GM08714 (cell line): ENCODE data around the gene DPH1.
A peak's percentile ranks its signal among the peaks of the same experiment; 100 is the strongest.

Source experiments
- H3K4me3 ChIP-seq: fragments of 200-500 bp; sonication (Bioruptor generic); 2 replicates; pipeline ENCODE4 v1.5.1; 2014; ENCODE audit warnings: mild to moderate bottlenecking, low read length, inconsistent platforms
- ZNF274 ChIP-seq: IDR thresholded peaks from 2 replicates; pipeline ENCODE4 v1.6.1; 2012; ENCODE audit warnings: mild to moderate bottlenecking, low read depth, low read length

The DPH1 gene

DNA sequence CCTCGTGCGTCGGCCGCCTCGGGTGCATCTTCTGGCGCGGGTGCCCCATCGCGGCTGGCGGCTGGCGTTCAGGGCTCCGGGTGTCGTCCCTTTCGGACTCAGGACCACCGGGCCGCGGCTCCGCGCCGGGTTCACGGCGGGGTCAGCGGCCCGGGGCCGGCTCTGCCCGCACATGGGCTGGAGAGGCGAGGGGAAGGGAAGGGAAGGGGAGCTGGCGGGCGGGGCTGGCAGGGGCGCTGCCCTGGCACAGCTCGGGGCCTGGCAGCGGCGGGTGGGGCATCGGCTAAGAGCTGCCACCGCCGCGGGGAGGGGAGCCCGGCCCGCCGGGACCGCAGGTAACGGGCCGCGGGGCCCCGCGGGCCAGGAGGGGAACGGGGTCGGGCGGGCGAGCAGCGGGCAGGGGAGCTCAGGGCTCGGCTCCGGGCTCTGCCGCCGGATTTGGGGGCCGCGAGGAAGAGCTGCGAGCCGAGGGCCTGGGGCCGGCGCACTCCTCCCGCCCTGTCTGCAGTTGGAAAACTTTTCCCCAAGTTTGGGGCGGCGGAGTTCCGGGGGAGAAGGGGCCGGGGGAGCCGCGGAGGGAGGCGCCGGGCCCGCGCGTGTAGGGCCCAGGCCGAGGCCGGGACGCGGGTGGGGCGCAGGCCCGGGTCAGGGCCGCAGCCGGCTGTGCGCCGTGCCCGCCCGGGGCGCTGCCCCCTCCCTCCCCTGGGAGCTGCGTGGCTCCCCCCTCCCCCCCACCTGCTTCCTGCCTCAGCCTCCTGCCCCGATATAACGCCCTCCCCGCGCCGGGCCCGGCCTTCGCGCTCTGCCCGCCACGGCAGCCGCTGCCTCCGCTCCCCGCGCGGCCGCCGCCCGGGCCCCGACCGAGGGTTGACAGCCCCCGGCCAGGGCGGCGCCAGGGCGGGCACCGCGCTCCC is 25.6 kb downstream of the DPH1 start:
- peak overlapping the region; percentile 81 for H3K4me3 ChIP-seq
- TF ChIP-seq ZNF274 = no peak

DNA sequence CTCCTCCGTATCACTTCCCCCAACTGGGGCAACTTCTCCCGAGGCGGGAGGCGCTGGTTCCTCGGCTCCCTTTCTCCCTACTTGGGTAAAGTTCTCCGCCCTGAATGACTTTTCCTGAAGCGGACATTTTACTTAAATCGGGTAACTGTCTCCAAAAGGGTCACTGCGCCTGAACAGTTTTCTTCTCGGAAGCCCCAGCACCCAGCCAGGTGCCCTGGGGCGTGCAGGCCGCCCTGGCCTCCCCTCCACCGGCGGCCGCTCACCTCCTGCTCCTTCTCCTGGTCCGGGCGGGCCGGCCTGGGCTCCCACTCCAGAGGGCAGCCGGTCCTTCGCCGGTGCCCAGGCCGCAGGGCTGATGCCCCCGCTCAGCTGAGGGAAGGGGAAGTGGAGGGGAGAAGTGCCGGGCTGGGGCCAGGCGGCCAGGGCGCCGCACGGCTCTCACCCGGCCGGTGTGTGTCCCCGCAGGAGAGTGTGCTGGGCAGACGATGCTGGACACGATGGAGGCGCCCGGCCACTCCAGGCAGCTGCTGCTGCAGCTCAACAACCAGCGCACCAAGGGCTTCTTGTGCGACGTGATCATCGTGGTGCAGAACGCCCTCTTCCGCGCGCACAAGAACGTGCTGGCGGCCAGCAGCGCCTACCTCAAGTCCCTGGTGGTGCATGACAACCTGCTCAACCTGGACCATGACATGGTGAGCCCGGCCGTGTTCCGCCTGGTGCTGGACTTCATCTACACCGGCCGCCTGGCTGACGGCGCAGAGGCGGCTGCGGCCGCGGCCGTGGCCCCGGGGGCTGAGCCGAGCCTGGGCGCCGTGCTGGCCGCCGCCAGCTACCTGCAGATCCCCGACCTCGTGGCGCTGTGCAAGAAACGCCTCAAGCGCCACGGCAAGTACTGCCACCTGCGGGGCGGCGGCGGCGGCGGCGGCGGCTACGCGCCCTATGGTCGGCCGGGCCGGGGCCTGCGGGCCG is 26.5 kb downstream of the DPH1 start:
- H3K4me3 ChIP-seq = peak overlapping the region; percentile 80
- TF ChIP-seq ZNF274 = no peak

DNA sequence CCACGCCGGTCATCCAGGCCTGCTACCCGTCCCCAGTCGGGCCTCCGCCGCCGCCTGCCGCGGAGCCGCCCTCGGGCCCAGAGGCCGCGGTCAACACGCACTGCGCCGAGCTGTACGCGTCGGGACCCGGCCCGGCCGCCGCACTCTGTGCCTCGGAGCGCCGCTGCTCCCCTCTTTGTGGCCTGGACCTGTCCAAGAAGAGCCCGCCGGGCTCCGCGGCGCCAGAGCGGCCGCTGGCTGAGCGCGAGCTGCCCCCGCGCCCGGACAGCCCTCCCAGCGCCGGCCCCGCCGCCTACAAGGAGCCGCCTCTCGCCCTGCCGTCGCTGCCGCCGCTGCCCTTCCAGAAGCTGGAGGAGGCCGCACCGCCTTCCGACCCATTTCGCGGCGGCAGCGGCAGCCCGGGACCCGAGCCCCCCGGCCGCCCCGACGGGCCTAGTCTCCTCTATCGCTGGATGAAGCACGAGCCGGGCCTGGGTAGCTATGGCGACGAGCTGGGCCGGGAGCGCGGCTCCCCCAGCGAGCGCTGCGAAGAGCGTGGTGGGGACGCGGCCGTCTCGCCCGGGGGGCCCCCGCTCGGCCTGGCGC is 27.3 kb downstream of the DPH1 start:
- no peak for TF ChIP-seq ZNF274
- peak overlapping the region; percentile 80; the same call in 1 of the 2 replicates for H3K4me3 ChIP-seq

DNA sequence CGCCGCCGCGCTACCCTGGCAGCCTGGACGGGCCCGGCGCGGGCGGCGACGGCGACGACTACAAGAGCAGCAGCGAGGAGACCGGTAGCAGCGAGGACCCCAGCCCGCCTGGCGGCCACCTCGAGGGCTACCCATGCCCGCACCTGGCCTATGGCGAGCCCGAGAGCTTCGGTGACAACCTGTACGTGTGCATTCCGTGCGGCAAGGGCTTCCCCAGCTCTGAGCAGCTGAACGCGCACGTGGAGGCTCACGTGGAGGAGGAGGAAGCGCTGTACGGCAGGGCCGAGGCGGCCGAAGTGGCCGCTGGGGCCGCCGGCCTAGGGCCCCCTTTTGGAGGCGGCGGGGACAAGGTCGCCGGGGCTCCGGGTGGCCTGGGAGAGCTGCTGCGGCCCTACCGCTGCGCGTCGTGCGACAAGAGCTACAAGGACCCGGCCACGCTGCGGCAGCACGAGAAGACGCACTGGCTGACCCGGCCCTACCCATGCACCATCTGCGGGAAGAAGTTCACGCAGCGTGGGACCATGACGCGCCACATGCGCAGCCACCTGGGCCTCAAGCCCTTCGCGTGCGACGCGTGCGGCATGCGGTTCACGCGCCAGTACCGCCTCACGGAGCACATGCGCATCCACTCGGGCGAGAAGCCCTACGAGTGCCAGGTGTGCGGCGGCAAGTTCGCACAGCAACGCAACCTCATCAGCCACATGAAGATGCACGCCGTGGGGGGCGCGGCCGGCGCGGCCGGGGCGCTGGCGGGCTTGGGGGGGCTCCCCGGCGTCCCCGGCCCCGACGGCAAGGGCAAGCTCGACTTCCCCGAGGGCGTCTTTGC is 28.0 kb downstream of the DPH1 start:
- TF ChIP-seq ZNF274 = no peak
- peak overlapping the region; percentile 80; the same call in 1 of the 2 replicates for H3K4me3 ChIP-seq

DNA sequence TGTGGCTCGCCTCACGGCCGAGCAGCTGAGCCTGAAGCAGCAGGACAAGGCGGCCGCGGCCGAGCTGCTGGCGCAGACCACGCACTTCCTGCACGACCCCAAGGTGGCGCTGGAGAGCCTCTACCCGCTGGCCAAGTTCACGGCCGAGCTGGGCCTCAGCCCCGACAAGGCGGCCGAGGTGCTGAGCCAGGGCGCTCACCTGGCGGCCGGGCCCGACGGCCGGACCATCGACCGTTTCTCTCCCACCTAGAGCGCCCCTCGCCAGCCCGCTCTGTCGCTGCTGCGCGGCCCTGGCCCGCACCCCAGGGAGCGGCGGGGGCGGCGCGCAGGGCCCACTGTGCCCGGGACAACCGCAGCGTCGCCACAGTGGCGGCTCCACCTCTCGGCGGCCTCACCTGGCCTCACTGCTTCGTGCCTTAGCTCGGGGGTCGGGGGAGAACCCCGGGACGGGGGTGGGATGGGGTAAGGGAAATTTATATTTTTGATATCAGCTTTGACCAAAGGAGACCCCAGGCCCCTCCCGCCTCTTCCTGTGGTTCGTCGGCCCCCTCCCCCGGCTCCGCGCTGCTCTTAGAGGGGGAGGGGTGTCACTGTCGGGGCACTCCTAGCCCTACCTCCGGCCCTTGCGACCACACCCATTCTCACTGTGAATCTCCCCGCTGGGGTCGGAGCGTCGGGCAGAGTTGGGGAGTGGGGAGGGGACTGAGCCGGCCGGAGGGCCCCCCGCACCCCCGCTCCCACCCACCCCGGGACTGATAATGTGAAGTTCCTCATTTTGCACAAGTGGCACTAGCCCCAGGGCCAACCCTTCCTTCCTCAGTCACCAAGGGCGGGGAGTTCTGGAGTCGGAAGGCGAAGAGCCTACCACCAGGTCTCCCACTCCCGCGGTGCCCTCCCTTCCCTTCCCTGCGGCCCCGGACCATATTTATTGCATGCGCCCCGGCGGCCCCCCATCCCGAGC is 28.9 kb downstream of the DPH1 start:
- H3K4me3 ChIP-seq = peak overlapping the region; percentile 20; the same call in 1 of the 2 replicates
- TF ChIP-seq ZNF274 = no peak

DNA sequence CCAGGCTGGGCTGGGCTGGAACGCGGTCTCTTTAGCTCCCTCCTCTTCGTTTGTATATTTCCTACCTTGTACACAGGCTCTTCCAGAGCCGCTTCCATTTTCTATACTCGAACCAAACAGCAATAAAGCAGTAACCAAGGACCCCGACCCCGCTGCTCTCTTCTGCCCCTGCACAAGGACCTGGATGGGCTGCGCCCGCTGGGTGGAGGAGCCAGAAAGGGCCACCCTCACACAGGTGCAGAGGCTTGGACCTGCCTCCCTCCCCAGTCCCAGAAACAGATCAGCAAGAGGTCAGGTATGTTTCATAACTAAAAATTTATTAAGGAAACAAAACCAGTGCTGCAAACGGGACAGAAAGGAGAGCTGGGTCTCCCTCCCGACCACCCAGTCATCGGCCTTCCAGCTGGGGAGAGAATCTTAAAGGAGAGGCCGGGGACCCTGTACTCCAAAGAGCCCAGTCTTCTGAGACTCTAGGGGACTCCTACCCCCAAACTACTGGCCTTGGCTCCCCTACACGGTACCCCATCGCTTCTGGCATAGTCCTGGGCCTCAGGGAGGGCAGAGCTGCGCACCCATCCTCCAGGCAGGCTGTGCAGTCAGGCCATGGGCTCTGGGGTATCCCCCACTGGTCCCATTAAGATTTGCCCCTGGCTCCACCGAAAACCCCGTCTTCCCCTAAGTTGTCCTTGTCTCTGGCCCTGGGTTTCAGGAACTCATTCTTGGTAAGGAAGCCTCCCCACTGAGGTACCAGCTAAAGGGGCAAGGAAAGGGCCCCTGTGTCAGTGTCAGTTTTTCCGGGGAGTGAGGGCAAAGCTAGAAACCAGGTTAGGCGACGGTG is 29.8 kb downstream of the DPH1 start:
- TF ChIP-seq ZNF274 = no peak
- H3K4me3 ChIP-seq = peak overlapping the region; percentile 7; the same call in 1 of the 2 replicates

DNA sequence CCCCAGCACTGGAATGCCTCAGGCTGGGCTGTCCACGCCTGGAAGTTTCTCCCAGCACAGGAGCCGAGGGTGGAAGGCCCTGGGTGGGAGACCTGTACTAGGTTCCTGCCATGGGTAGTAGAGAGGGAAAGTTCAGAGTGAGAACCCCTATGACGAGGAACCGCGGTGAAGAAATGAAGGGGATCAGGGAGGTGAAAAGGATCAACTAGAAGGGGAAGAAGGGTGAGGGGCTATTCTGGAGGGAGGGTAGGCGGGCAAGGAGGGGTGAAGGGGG is 30.4 kb downstream of the DPH1 start:
- no peak for TF ChIP-seq ZNF274
- no peak overlapping the region for H3K4me3 ChIP-seq

DNA sequence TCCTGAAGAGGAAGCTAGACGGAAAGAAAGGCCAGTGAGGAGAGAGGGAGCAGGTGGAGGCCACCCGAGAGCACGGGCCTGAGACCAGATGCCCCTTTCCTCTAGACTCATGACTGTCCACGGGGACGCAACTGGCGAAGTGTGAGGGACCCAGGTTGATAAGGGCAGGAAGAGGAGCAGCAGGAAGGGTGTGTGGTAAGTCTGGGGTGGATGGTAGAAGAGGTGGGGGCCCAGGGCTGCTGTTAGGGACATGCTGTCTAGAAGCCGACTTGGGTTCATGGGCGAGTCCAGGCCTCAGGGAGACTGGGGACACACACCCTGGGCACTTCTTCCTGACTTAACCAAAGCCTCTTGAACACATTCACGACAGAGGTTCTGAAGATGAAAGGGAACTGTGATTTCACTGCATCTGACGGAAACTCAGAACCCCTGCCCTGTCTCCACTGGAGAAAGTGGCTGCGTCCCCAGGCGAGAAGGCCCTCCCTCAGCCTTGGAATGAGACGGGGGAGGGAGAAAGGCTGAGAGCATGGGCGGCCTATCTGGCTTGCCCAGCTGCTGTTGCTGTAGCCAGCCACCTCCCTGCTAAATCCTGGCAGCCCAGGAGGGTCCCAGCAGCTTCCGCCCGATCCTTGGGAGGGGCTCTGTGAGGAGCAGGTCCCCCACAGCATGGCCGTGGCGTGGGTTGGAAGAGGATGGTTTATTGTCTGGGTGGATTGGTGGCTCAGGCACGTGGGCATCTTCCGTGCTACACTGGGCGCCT is 30.9 kb downstream of the DPH1 start:
- no peak for TF ChIP-seq ZNF274
- no peak overlapping the region for H3K4me3 ChIP-seq

DNA sequence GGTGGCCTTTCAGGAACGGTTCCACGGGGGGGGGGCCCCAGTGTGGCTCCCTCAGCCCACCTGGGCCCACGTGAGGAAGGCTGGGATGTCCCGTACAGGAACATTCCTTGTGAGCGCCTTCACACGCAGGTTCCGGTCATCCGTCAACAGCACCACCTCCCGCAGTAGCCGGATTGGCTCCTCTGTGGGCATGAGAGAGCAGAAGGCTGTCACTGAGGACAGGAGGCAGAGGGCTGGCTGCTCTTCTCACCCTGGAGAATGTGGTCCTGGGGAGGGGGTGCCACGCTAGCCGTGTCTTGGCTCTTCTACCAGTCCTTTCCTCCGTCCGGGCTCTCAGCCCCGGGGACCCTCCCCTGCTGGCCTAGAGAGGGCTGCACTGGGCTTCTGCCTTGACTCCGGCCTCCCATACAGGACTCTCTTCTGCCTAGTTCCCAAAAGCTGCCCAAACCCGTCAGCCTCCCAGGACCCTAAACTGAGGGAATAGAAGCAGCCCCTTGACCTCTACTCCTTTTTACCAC is 31.5 kb downstream of the DPH1 start:
- H3K4me3 ChIP-seq = no peak overlapping the region
- TF ChIP-seq ZNF274 = no peak

DNA sequence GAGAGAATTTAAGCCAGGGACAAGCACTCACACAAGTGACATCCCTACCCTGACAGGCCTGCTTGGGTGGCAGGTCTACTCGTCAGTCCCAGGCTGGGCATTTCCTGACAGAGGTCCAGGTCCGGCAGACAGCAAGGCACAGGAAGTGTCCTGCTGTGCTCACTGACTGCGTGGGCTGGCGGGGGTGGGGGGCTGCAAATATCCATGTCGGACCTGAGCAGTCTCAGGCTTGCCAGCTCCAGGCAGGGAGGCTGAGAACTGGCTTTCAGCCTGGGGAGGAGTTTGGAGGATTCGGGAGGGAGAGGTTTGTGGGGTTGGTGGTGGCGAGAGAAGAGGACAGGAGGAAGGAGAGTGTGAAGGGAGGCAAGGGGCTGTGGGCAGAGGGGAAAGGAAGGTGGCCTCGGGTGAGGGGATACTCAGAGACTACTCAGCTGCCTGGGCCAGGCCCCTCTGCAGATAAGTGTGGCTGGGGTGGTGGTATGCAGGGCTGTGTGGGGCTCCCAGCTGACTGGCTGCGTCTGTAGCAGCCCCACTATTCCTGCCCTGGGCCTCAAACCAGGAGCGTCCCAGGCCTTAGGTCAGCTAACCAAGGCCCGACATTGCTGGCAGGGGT is 32.7 kb downstream of the DPH1 start:
- no peak overlapping the region for H3K4me3 ChIP-seq
- no peak for TF ChIP-seq ZNF274
